ENCODE data around the gene P2RX5. TPM values are rescaled to one million over a fixed set of nuclear protein-coding genes. Genes with fewer than 3 reads are reported as not detected.
A peak's percentile ranks its signal among the peaks of the same experiment; 100 is the strongest.

P2RX5 gene
- total and polyA plus RNA-seq, 10 of the 15 experiments (the other 5 are each of a cell fraction or from before 2014, with no cell fraction given): 6.9 to 28.8 (median 19.5) TPM

GRCh38 chr17:3723556-3724377 lies 27.8 kb upstream of the P2RX5 start, which contains the start of gene HASPIN (continued):
- TF ChIP-seq E2F8 (IDR thresholded peaks at IDR 0.05; ENCODE audit: low read depth, partially characterized antibody) (no peak), RFX5 (IDR thresholded peaks at IDR 0.05; ENCODE audit: low read depth, low read length) (no peak), LARP7 (IDR thresholded peaks at IDR 0.05) (peak; percentile 47; the same call in 1 of the 2 replicates), ZNF384 (IDR thresholded peaks at IDR 0.05; ENCODE audit: borderline replicate concordance, low read depth, low read length) (no peak), HSF1 (IDR thresholded peaks at IDR 0.05; ENCODE audit: low read depth, low read length) (peak; percentile 38; the same call in 1 of the 2 replicates), POLR2AphosphoS2 (IDR thresholded peaks at IDR 0.05; ENCODE audit: low read depth, low read length) (no peak), IKZF2 (IDR thresholded peaks at IDR 0.05) (no peak), SMAD5 (IDR thresholded peaks at IDR 0.05; ENCODE audit: low read depth) (peak; percentile 44; the same call in 1 of the 2 replicates), NBN (IDR thresholded peaks at IDR 0.05) (0 out of 2 replicates have a peak, but pooled peaks have one; percentile 66), CTCF (IDR thresholded peaks at IDR 0.05 in 2 of 3, conservative IDR thresholded peaks at IDR 0.05 in 1 of 3; ENCODE audit: control insufficient read depth in 2 of 3, extremely low read depth in 1 of 3, insufficient read depth in 1 of 3, low read depth in 3 of 3, low read length in 3 of 3) (peak in 2 of 3 experiments; percentile 12 to 17; a peak in 1 of 6 replicates), NFIC (IDR thresholded peaks at IDR 0.05; ENCODE audit: low read depth, low read length) (no peak), SMC3 (IDR thresholded peaks at IDR 0.05; ENCODE audit: borderline replicate concordance, low read length) (no peak), RUNX3 (IDR thresholded peaks at IDR 0.05; ENCODE audit: low read length) (0 out of 2 replicates have a peak, but pooled peaks have one; percentile 15), SMAD1 (IDR thresholded peaks at IDR 0.05; ENCODE audit: low read depth, partially characterized antibody) (no peak), RELB (IDR thresholded peaks at IDR 0.05; ENCODE audit: low read depth) (peak; percentile 97), CREB1 (IDR thresholded peaks at IDR 0.05; ENCODE audit: low read depth) (peak; percentile 91), GATAD2B (conservative IDR thresholded peaks at IDR 0.05; ENCODE audit: low read depth) (peak; percentile 83), ZNF207 (IDR thresholded peaks at IDR 0.05; ENCODE audit: borderline replicate concordance) (peak; percentile 96), SP1 (IDR thresholded peaks at IDR 0.05; ENCODE audit: low read depth, low read length) (peak; percentile 95), SUZ12 (IDR thresholded peaks at IDR 0.05; ENCODE audit: unreplicated experiment) (no peak), DPF2 (IDR thresholded peaks at IDR 0.05) (peak; percentile 48; the same call in 1 of the 2 replicates), SREBF1 (IDR thresholded peaks at IDR 0.05; ENCODE audit: low read length) (no peak), POU2F2 (IDR thresholded peaks at IDR 0.05; ENCODE audit: borderline replicate concordance, low read depth, low read length) (peak; percentile 83)
